H4 (cell line): ENCODE measurements around the gene ALOX15. TPM values are rescaled to one million over a fixed set of nuclear protein-coding genes. Genes with fewer than 3 reads are reported as not detected.
"Not testable (repeated sequence)": the region's sequence is repeated elsewhere in the genome, so short reads cannot be mapped to it uniquely, and the experiment has no call there.

Source experiments
- DNase-seq: peaks from one replicate; pipeline ENCODE4 v3.0.0-alpha.2; 2015; ENCODE audit warnings: low spot score
- total RNA-seq: library from RNA; depleted of rRNA; stranded (reverse); fragments of >200 nt; shearing (Covaris generic); gene quantifications from 2 replicates; pipeline ENCODE4 v1.2.3, GENCODE V29; 2014; rRNA removed

Gene ALOX15
- not detected in 2 replicates for total RNA-seq

GRCh38 chr17:4641297-4642195, at the start of gene ALOX15:
ALOX15 (minus strand) TSS chr17:4641678; CDS start chr17:4641651, 27 bp downstream.
- no peak for DNase-seq

- no peak for DNase-seq
Measured at GRCh38 chr17:4690745-4691144, 49.3 kb upstream of the ALOX15 start.

- DNase-seq = not testable (repeated sequence)
Measured at GRCh38 chr17:4689872-4690271, 48.4 kb upstream of the ALOX15 start.

- not testable (repeated sequence) for DNase-seq
Measured at GRCh38 chr17:4683739-4684138, 42.3 kb upstream of the ALOX15 start.

GRCh38 chr17:4679658-4680057, 38.2 kb upstream of the ALOX15 start:
- DNase-seq = no peak

GRCh38 chr17:4678448-4679026, 37.1 kb upstream of the ALOX15 start:
- peak; percentile 3 for DNase-seq

- DNase-seq = no peak
Measured at GRCh38 chr17:4676791-4677190, 35.3 kb upstream of the ALOX15 start.

GRCh38 chr17:4675791-4676190, 34.3 kb upstream of the ALOX15 start:
- DNase-seq = no peak

GRCh38 chr17:4674685-4674998, 33.2 kb upstream of the ALOX15 start:
- no peak for DNase-seq

GRCh38 chr17:4673986-4674684, 32.7 kb upstream of the ALOX15 start:
- DNase-seq = no peak

GRCh38 chr17:4673169-4673568, 31.7 kb upstream of the ALOX15 start:
- no peak for DNase-seq

GRCh38 chr17:4672751-4673150, 31.3 kb upstream of the ALOX15 start:
- DNase-seq = no peak

GRCh38 chr17:4672055-4672630, 30.7 kb upstream of the ALOX15 start:
- no peak for DNase-seq

GRCh38 chr17:4667166-4667565, 25.7 kb upstream of the ALOX15 start:
- DNase-seq = no peak

- DNase-seq = no peak
Measured at GRCh38 chr17:4666296-4666695, 24.8 kb upstream of the ALOX15 start.

GRCh38 chr17:4665027-4665426, 23.5 kb upstream of the ALOX15 start:
- DNase-seq = no peak

- no peak for DNase-seq
Measured at GRCh38 chr17:4664230-4664629, 22.8 kb upstream of the ALOX15 start.

GRCh38 chr17:4663711-4664110, 22.2 kb upstream of the ALOX15 start:
- DNase-seq = no peak

- no peak for DNase-seq
Measured at GRCh38 chr17:4658478-4659305, 17.2 kb upstream of the ALOX15 start.

GRCh38 chr17:4657678-4658077, 16.2 kb upstream of the ALOX15 start:
- no peak for DNase-seq

GRCh38 chr17:4655933-4656332, 14.5 kb upstream of the ALOX15 start:
- not testable (repeated sequence) for DNase-seq
